ENCODE data around the gene KLRC2. TPM values are rescaled to one million over a fixed set of nuclear protein-coding genes. Genes with fewer than 3 reads are reported as not detected.
"Not testable (repeated sequence)": the region's sequence is repeated elsewhere in the genome, so short reads cannot be mapped to it uniquely, and the experiment has no call there.

Gene KLRC2
- total RNA-seq, 1 donor from 2014 or later = not detected

DNA sequence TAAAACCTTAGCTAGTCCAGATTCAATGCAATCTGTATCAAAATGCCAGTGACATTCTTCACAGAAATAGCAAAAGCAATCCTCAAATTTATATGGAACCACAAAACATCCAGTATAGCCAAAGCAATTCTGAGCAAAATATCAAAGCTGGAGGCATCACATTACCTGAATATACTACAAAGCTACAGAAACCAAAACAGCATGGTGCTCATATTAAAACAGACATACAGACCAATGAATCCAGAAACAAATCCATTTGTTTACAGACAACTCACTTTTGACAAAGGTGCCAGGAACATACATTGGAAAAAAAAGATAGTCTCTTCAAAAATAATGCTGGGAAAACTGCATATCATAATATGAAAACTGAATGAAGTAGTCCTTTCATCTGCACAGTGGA is 31.0 kb downstream of the KLRC2 start:
- no peak for DNase-seq (ENCODE audit: low spot score in 2 of 2)
- H3K4me3 ChIP-seq = no peak overlapping the region
- no peak overlapping the region for H3K27ac ChIP-seq
- H3K27me3 ChIP-seq = no peaks in the 10 kb centered on the region
- intact Hi-C loops (cut with DNase I) = no loop called here
- H3K9me3 ChIP-seq = no peaks in the 10 kb centered on the region
- TF ChIP-seq, protein P1, sequence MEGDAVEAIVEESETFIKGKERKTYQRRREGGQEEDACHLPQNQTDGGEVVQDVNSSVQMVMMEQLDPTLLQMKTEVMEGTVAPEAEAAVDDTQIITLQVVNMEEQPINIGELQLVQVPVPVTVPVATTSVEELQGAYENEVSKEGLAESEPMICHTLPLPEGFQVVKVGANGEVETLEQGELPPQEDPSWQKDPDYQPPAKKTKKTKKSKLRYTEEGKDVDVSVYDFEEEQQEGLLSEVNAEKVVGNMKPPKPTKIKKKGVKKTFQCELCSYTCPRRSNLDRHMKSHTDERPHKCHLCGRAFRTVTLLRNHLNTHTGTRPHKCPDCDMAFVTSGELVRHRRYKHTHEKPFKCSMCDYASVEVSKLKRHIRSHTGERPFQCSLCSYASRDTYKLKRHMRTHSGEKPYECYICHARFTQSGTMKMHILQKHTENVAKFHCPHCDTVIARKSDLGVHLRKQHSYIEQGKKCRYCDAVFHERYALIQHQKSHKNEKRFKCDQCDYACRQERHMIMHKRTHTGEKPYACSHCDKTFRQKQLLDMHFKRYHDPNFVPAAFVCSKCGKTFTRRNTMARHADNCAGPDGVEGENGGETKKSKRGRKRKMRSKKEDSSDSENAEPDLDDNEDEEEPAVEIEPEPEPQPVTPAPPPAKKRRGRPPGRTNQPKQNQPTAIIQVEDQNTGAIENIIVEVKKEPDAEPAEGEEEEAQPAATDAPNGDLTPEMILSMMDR (IDR thresholded peaks at IDR 0.05) = no peak
- H3K36me3 ChIP-seq = no peaks in the 10 kb centered on the region
- H3K4me1 ChIP-seq = no peaks in the 10 kb centered on the region

GRCh38 chr12:10400829-10401228 is 35.0 kb downstream of the KLRC2 start:
- Histone ChIP-seq H3K36me3 (no peaks in the 10 kb centered on the region), H3K4me3 (no peak overlapping the region), H3K9me3 (no peaks in the 10 kb centered on the region), H3K4me1 (no peaks in the 10 kb centered on the region), H3K27ac (no peak overlapping the region), H3K27me3 (no peaks in the 10 kb centered on the region)
- TF ChIP-seq, protein P1 (IDR thresholded peaks at IDR 0.05) = no peak
- intact Hi-C loops (cut with DNase I) = no loop called here
- DNase-seq (ENCODE audit: low spot score in 2 of 2) = no peak

GRCh38 chr12:10398168-10398567 is 37.6 kb downstream of the KLRC2 start:
- TF ChIP-seq, protein P1 (IDR thresholded peaks at IDR 0.05) = no peak
- DNase-seq (ENCODE audit: low spot score in 2 of 2) = no peak
- Histone ChIP-seq H3K4me1 (no peaks in the 10 kb centered on the region), H3K9me3 (no peaks in the 10 kb centered on the region), H3K27ac (no peak overlapping the region), H3K36me3 (no peaks in the 10 kb centered on the region), H3K27me3 (no peaks in the 10 kb centered on the region), H3K4me3 (no peak overlapping the region)
- intact Hi-C loops (cut with DNase I) = no loop called here

DNA sequence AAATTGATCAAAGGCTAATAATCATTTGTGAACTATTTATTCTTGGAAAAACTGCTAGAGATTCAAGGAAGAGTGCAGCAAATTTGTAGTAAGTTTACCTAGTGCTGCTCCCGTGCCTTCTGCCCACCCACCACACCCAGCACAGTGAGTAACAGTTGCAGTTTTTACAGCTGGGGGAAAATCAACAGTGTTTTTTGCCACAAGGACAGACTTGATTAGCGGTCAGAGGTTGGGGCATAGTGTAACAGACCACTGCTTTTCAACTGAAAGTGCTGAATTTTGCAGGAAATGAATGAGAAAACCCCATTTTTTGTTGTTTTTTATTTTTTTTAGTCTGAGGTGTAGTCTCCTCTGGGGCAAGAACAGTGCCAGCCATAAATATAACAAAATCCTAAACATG is 38.5 kb downstream of the KLRC2 start:
- Histone ChIP-seq H3K27me3 (no peaks in the 10 kb centered on the region), H3K4me1 (no peaks in the 10 kb centered on the region), H3K36me3 (no peaks in the 10 kb centered on the region), H3K9me3 (no peaks in the 10 kb centered on the region), H3K27ac (no peak overlapping the region), H3K4me3 (no peak overlapping the region)
- no peak for DNase-seq (ENCODE audit: low spot score in 2 of 2)
- TF ChIP-seq, protein P1 (IDR thresholded peaks at IDR 0.05) = no peak
- intact Hi-C loops (cut with DNase I) = no loop called here

DNA sequence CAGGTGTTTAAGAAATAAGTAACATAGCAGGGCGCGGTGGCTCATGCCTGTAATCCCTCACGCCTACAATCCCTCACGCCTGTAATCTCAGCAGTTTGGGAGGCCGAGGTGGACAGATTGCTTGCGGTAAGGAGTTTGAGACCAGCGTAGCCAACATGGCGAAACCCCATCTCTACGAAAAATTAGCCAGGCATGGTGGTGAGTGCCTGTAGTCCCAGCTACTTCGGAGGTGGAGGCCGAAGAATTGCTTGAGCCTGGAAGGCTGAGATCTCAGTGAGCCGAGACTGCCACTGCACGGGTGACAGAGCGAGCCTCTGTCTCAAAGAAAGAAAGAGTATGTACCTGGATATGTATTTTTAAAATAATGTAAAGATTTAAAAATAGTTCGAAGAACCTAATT is 39.6 kb downstream of the KLRC2 start:
- H3K4me3 ChIP-seq; H3K27ac ChIP-seq; H3K27me3 ChIP-seq; H3K9me3 ChIP-seq; H3K4me1 ChIP-seq; H3K36me3 ChIP-seq; DNase-seq (ENCODE audit: low spot score in 2 of 2); intact Hi-C loops (cut with DNase I): not testable (repeated sequence)

DNA sequence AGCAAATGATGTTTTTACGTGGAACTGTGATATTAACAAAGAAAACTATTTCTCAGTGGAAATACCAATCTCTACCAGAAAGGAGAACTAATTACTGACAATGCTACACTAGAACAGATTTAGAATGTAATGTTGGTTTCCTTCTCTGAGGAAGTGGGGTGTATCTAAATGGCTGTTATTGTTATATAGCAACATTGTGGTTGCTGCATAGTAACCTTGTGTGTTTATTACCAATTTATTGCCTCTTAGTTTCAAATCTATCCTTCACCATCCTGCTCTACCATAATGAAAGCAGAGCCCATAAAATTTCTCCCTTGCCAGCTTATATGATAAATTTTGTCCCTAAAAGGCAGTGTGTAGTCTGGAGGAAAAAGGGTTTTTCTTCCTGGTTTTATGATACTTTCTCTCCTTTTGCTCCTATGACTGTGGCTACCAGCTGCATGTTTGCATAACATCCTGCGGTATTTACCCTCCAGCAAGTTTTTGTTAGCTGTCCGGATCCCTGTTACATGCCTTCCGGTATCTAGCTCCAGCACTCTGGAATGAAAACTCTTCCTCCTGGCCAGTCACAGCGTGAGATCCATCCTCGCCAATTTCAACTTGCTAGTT is 40.3 kb downstream of the KLRC2 start:
- H3K27me3 ChIP-seq = no peaks in the 10 kb centered on the region
- no peaks in the 10 kb centered on the region for H3K36me3 ChIP-seq
- intact Hi-C loops (cut with DNase I) = no loop called here
- H3K4me3 ChIP-seq = peak overlapping the region in 1 of 2 donors; percentile 14
- H3K4me1 ChIP-seq = no peaks in the 10 kb centered on the region
- no peak overlapping the region for H3K27ac ChIP-seq
- no peaks in the 10 kb centered on the region for H3K9me3 ChIP-seq
- TF ChIP-seq, protein P1 (IDR thresholded peaks at IDR 0.05) = no peak
- peak in 1 of 2 donors; percentile 65 for DNase-seq (ENCODE audit: low spot score in 2 of 2)

- H3K9me3 ChIP-seq; H3K27me3 ChIP-seq; intact Hi-C loops (cut with DNase I); H3K36me3 ChIP-seq; H3K4me3 ChIP-seq; H3K4me1 ChIP-seq; DNase-seq (ENCODE audit: low spot score in 2 of 2); H3K27ac ChIP-seq: not testable (repeated sequence)
Observed at GRCh38 chr12:10394531-10395152, 41.2 kb downstream of the KLRC2 start.
